HG03439 (cell line): ENCODE results near the gene HOXD3.

Experiments used
- ATAC-seq: cut with Tn5 transposase; IDR thresholded peaks from one replicate; pipeline ENCODE4 v1.9.1; 2021; ENCODE audit warnings: mild to moderate bottlenecking, moderate library complexity; ENCODE audit not compliant: unreplicated experiment

HOXD3 gene

DNA sequence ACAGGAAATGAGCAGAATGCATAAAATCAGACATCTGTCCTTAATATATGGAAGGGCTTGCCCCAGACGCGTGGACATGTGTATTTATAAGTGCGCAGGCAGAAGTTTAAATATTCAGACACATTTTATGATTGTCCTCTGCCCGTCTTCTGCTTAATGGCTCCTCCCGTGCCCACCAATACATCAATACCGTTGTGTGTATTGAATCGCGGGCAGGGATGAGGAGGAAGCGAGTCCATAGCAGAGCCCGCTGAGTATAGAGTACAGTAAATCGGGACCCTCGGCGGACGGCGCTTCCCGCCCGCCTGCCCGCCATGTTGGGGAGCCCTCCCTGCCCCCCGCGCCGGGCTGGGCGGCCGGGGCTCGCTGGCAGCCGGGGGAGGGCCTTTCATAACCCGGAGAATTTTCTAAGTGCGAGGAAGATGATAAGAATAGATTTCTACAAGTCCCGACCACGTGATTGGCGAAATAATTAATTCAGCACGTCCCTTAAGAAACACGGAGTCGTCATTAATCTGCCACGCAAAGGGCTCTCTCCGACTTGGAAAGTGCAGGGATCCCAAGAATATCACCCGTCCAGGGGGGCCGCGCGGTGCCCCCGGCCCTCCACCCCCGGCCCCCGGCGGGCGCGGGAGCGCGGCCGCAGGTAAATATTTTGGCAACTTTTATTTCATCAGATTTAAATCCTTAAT is at the start of gene HOXD3:
HOXD3 (plus strand) TSS at position 501 of the 692 bp plus-strand sequence. CDS start 11,808 bp downstream, outside the sequence.
- no peak for ATAC-seq

DNA sequence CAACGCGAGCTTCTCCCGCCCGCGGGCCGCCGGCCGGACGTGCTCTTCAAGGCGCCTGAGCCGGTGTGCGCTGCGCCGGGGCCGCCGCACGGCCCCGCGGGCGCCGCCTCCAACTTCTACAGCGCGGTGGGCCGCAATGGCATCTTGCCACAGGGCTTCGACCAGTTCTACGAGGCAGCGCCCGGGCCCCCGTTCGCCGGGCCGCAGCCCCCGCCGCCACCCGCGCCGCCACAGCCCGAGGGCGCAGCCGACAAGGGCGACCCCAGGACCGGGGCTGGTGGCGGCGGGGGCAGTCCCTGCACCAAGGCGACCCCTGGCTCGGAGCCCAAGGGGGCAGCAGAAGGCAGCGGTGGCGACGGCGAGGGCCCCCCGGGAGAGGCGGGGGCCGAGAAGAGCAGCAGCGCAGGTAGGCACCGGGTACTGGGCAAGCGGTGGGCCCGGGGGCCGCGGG is 49.4 kb upstream of the HOXD3 start:
- ATAC-seq, result no peak

- ATAC-seq, result no peak
These were observed 47.8 kb upstream of the HOXD3 start for GRCh38 chr2:176109192-176109901.

DNA sequence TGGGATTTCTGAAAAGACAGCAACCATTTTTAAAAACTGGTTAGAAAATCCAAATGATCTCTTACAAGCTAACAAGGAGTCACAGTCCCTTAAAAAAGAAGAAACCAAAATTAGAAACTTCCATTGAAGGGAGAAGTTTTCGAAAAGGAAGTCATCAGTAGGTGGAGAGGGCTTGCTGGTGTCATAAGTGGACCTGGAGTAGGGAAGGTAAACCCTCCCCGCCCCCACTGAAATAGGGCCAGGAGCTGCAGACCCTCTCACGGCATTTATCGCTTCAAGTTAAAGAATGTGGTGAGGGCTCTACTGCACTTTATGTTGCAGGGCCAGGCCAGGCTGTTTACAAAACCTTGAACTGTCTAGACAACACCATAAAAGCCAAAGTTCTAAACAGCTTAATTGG is 47.2 kb upstream of the HOXD3 start:
- ATAC-seq, result no peak

DNA sequence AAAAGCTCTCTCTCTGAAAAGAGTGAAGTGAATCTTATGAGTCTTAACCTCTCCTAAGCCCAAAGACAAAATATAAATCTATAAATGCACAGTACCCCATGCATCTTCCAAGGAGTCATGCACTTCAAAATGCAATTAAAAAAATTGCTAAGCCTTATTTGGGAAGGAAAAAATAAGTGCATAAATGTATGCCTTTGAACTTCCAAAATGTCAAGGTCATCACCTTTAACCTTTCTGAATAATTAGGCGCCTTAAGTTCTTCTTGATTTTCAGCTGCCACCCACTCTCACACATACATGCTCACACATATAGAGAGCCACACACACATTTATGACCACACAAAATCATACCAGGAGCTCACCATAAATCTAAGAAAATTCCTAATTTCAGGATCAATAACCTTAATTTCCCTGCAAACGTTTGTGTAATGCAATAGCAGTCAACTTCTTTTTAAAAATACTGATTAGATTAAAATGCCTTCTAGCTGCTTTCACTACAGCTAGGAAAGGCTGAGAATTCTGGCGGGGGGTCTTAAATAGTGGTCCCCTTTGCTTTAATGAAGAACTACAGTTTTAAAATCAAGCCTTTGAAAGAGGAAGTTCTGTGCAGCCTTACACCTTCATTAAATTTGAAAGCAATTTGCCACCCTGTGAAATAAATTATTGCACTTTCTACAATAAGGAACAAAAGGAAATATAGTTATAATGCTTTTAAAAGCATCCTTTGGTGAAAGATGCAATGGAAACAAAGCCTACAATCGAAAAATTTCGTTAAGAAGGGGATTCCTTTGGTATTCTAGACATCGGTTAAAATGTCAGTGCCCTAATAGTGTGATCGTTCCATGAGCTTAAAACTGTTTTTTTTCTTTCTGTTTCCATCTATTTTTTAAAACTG is 46.4 kb upstream of the HOXD3 start:
- no peak for ATAC-seq

DNA sequence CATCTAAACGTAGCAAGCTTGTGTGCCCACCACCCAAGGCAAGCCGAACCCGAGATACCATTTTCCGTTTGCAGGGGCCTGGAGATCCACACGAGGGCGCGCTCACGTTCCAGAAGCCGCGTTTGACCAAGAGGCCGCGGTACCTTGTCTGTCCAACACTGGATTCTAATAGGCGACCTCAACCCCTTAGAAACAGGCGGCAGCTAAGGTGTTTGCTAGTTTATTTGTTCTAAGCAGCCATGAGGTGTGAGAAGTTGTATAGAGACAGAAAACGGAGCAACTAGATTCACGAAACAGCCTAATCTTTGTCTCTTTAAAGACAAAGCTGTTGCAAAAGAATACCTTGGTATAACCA is 45.8 kb upstream of the HOXD3 start:
- ATAC-seq, result peak; percentile 61

- ATAC-seq, result no peak
These were observed 45.2 kb upstream of the HOXD3 start for GRCh38 chr2:176111846-176112374.

- ATAC-seq, result no peak
These were observed 44.5 kb upstream of the HOXD3 start for GRCh38 chr2:176112375-176113302.

DNA sequence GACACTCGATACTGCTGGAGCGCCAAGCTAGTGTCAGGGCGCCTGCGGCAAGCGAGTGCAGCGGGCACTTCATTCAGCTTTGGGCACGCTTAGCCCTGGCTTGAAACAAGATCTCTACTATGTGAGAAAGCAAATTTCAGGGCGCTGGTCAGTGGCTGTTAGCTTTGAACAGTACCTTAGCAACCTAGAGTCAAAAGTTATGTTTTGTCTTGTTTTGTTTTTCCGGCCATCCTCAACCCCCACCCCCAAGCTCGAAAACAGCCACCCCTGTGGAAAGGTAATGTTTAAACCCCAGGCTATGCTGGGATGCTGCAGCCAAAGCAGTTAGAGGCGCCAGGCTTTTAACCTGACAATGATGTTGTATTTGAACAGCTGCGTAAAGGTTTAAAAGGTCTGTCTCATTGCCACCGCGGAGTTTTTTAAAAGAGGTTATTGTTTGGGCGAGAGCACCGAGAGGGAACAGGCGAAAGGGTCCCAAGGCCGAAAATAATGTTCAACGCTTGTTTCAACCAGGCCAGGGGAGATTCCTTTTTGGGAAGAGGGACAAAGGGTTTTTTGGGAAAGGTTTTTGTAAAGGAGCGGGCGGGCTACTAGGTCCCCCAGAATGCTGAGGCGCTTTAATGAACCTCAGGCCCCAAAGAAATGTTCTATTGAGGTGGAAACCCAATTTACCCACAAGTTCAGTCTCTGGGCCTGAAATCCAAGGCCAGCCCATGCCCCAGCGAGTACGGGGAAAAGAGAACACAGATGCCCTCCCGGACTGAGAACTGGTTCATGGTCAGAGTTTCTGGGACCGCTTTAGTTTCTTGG is 42.8 kb upstream of the HOXD3 start:
- no peak for ATAC-seq

GRCh38 chr2:176114930-176115625 is 42.0 kb upstream of the HOXD3 start:
- ATAC-seq, result no peak

GRCh38 chr2:176115883-176116813 is 41.0 kb upstream of the HOXD3 start, which contains the start of gene HOXD10:
Gene HOXD10 (plus strand): TSS chr2:176116778. CDS start chr2:176116834, 56 bp downstream.
- no peak for ATAC-seq

DNA sequence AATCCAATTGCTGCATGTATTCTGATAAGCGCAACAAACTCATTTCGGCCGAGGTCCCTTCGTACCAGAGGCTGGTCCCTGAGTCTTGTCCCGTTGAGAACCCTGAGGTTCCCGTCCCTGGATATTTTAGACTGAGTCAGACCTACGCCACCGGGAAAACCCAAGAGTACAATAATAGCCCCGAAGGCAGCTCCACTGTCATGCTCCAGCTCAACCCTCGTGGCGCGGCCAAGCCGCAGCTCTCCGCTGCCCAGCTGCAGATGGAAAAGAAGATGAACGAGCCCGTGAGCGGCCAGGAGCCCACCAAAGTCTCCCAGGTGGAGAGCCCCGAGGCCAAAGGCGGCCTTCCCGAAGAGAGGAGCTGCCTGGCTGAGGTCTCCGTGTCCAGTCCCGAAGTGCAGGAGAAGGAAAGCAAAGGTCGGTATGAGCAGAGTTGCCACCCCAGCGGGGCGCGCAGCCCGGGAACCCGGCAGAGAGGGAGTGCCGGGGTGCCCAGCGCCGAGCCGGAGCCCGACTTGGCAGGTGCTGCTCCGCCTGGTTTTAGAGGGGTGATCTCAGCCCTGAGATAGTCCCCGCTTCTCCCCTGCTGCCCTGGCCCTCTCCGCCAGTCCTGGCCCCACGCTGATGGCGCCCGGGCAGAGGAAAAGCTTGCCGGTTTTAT is 39.8 kb upstream of the HOXD3 start:
- ATAC-seq, result no peak

GRCh38 chr2:176117823-176118371 is 39.2 kb upstream of the HOXD3 start:
- no peak for ATAC-seq

GRCh38 chr2:176118601-176119339 is 38.3 kb upstream of the HOXD3 start:
- no peak for ATAC-seq

DNA sequence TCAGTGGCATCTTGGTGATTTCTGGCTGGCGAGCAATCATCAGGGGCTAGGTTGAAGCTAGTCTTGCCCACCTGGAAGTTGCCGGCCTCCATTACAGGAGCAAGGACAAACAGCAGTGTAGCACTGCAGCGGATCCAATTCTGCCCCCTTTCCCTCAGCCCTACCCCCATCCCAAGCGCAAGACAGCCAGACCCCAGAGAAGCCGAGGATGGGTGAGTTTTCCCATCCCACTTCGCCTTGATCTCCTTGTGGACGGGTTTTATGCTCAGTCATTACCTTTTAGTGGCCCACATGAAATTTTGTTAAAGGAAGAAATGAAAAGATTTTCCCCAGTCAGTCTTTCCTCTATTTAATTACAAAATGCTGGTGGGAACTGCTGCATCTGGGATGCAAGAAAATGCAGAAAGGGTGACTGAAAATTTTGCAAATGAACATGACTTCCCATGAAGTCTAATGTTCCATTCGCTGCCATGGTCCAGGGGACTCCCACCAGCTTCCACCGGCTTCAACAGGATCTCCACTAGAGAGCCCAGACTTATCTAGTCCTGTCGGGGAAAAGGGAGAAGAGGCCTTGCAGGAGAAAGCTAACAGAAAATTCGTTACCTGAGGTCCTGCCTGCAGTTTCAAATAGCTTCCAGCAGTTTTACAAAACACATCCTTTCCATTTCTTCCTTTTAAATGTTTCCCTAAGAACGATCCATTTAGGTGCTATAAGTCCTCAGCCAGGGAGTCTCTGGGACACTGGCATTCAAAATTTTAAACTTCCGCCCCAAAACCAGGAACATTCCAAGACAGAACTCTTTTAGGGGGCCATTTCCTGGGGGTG is 36.5 kb upstream of the HOXD3 start:
- ATAC-seq, result no peak
